Measurements from ENCODE around the gene MAP2K7. TPM values are rescaled to one million over a fixed set of nuclear protein-coding genes. Genes with fewer than 3 reads are reported as not detected.

Gene MAP2K7
- total RNA-seq, 1 experiment from 2014 or later: 7.1 TPM

GRCh38 chr19:7963566-7963965 lies 59.9 kb downstream of the MAP2K7 start:
- DNase-seq (ENCODE audit: low spot score): no peak

Other genes starting within 250 kb of the MAP2K7 start
- gene RETN, start 234.8 kb upstream of the MAP2K7 start, total RNA-seq (2014; rRNA removed; shearing (Covaris generic)): not detected in 2 replicates
- gene MCEMP1, start 226.8 kb upstream of the MAP2K7 start, total RNA-seq (2014; rRNA removed; shearing (Covaris generic)): not detected in 2 replicates
- gene TRAPPC5, start 223.0 kb upstream of the MAP2K7 start, total RNA-seq (2014; rRNA removed; shearing (Covaris generic)): 118 and 176 TPM in 2 replicates
- gene FCER2, start 201.7 kb upstream of the MAP2K7 start, total RNA-seq (2014; rRNA removed; shearing (Covaris generic)): not detected in 2 replicates
- gene CLEC4G, start 171.8 kb upstream of the MAP2K7 start, total RNA-seq (2014; rRNA removed; shearing (Covaris generic)): not detected in 2 replicates
- gene CD209, start 156.3 kb upstream of the MAP2K7 start, total RNA-seq (2014; rRNA removed; shearing (Covaris generic)): not detected in 2 replicates
- gene CLEC4M, start 140.6 kb upstream of the MAP2K7 start, total RNA-seq (2014; rRNA removed; shearing (Covaris generic)): 0.12 TPM in 1 of 2 replicates, not detected in the other
- 20.2 and 21.1 TPM in 2 replicates for gene EVI5L, start 73.7 kb upstream of the MAP2K7 start, total RNA-seq (2014; rRNA removed; shearing (Covaris generic))
- 1.0 and 1.2 TPM in 2 replicates for gene PRR36, start 29.5 kb upstream of the MAP2K7 start, total RNA-seq (2014; rRNA removed; shearing (Covaris generic))
- 30.8 and 33.7 TPM in 2 replicates for gene LRRC8E, start 15.4 kb upstream of the MAP2K7 start, total RNA-seq (2014; rRNA removed; shearing (Covaris generic))
- gene TGFBR3L, start 11.0 kb downstream of the MAP2K7 start, total RNA-seq (2014; rRNA removed; shearing (Covaris generic)): 0.34 TPM in 1 of 2 replicates, not detected in the other
- gene SNAPC2, start 16.5 kb downstream of the MAP2K7 start, total RNA-seq (2014; rRNA removed; shearing (Covaris generic)): 30.6 and 44.5 TPM in 2 replicates
- 24.3 and 37.0 TPM in 2 replicates for gene CTXN1, start 22.3 kb downstream of the MAP2K7 start, total RNA-seq (2014; rRNA removed; shearing (Covaris generic))
- gene TIMM44, start 39.8 kb downstream of the MAP2K7 start, total RNA-seq (2014; rRNA removed; shearing (Covaris generic)): 82.0 and 92.0 TPM in 2 replicates
- gene ELAVL1, start 101.8 kb downstream of the MAP2K7 start, total RNA-seq (2014; rRNA removed; shearing (Covaris generic)): 69.3 and 79.7 TPM in 2 replicates
- gene CCL25, start 148.9 kb downstream of the MAP2K7 start, total RNA-seq (2014; rRNA removed; shearing (Covaris generic)): not detected in 2 replicates
- gene FBN3, start 245.7 kb downstream of the MAP2K7 start, total RNA-seq (2014; rRNA removed; shearing (Covaris generic)): 0.62 TPM in 1 of 2 replicates, not detected in the other